Measurements from ENCODE around the gene IGSF9. TPM values are rescaled to one million over a fixed set of nuclear protein-coding genes. Genes with fewer than 3 reads are reported as not detected.
A peak's percentile ranks its signal among the peaks of the same experiment; 100 is the strongest.

IGSF9 gene
- total and polyA plus RNA-seq, 10 of the 15 experiments (the other 5 are each of a cell fraction or from before 2014, with no cell fraction given) = 0.04 to 0.07 TPM; not detected in 8

- ChIA-PET CTCF (interaction anchor here (0.6 to 14.8 kb wide), 45 partner anchors 12 to 760 kb away, joined by 3 to 476 read pairs (median 4); partner anchors contain the start of genes DUSP23, FCRL6, PIGM and SLAMF8), SMC1A (ENCODE audit: uncharacterized antibody, unreplicated experiment) (interaction anchor here (0.6 to 12.2 kb wide), 27 partner anchors 8 to 761 kb away, joined by 3 to 289 read pairs (median 4); partner anchors contain the start of genes FCRL6 and TAGLN2), RAD21 (ENCODE audit: unreplicated experiment) (interaction anchor here (0.7 to 7.6 kb wide), 19 partner anchors 12 to 695 kb away, joined by 3 to 153 read pairs (median 5); partner anchors contain the start of genes DUSP23, FCRL6 and TAGLN2), POLR2A (interaction anchor here (0.6 to 1.2 kb wide), 2 partner anchors 95 to 102 kb away, joined by 4 read pairs; no protein-coding TSS in a partner anchor)
- Histone ChIP-seq H2AFZ (ENCODE audit: control insufficient read depth, low read depth, low read length) (no peak overlapping the region), H3K36me3 (ENCODE audit: control insufficient read depth in 2 of 2, insufficient read depth in 2 of 2, low read length in 1 of 2) (no peaks in the 10 kb centered on the region), H3K27ac (ENCODE audit: control insufficient read depth, insufficient read depth) (no peak overlapping the region), H3K4me3 (no peak overlapping the region), H3K9ac (ENCODE audit: control insufficient read depth, insufficient read depth, low read length) (no peak overlapping the region), H3K4me2 (ENCODE audit: control insufficient read depth, insufficient read depth) (no peak overlapping the region), H3K27me3 (replicated peaks in 1 of 2; ENCODE audit: control insufficient read depth in 2 of 2, insufficient read depth in 2 of 2, low read length in 1 of 2) (0 out of 4 replicates have a peak, but pooled peaks cover 0 to 2% of the 10 kb centered on the region in 2 experiments), H3K4me1 (ENCODE audit: control insufficient read depth, insufficient read depth, low read length) (peaks cover 15% of the 10 kb centered on the region), H3K9me3 (replicated peaks; ENCODE audit: control insufficient read depth, insufficient read depth, low read length) (no peaks in the 10 kb centered on the region), H4K20me1 (ENCODE audit: control insufficient read depth, insufficient read depth) (no peaks in the 10 kb centered on the region), H3K79me2 (ENCODE audit: control insufficient read depth, insufficient read depth, low read length) (no peaks in the 10 kb centered on the region)
- BruUV-seq (replicated peaks) = no TSS peak
- ATAC-seq = no peak
- FAIRE-seq = no peak
- intact Hi-C loops (cut with micrococcal nuclease; ENCODE audit: unreplicated experiment) = no loop called here
- no peak for DNase-seq (ENCODE audit: low read depth, low spot score)
- in situ Hi-C loops (cut with MboI) = loop anchor here (5.0 kb wide), 1 partner anchor 96 kb away; no protein-coding TSS in a partner anchor
- WGBS (ENCODE audit: insufficient coverage, insufficient replicate concordance, low lambda C conversion rate, missing lambda C conversion rate) = 67% methylated on average over 5 of the region's 5 CpGs
- no peak for TF ChIP-seq SIN3A (IDR thresholded peaks at IDR 0.05; ENCODE audit: low read depth, low read length)
- TF ChIP-seq KLF5 (IDR thresholded peaks at IDR 0.05; ENCODE audit: partially characterized antibody) = no peak
- no peak for TF ChIP-seq DPF2 (IDR thresholded peaks at IDR 0.05)
- TF ChIP-seq POU2F2 (IDR thresholded peaks at IDR 0.05; ENCODE audit: borderline replicate concordance, low read depth, low read length) = no peak
- TF ChIP-seq RAD21 (IDR thresholded peaks at IDR 0.05; ENCODE audit: insufficient read depth, low read depth, low read length) = 0 out of 2 replicates have a peak, but pooled peaks have one; percentile 13
- TF ChIP-seq ZNF384 (IDR thresholded peaks at IDR 0.05; ENCODE audit: borderline replicate concordance, low read depth, low read length) = no peak
- no peak for TF ChIP-seq CUX1 (IDR thresholded peaks at IDR 0.05; ENCODE audit: insufficient replicate concordance, low read depth, low read length)
- no peak for TF ChIP-seq SREBF2 (IDR thresholded peaks at IDR 0.05; ENCODE audit: low read length)
- TF ChIP-seq HDGF (IDR thresholded peaks at IDR 0.05) = no peak
- TF ChIP-seq TCF12 (IDR thresholded peaks at IDR 0.05; ENCODE audit: low read depth, low read length) = no peak
- TF ChIP-seq SMAD1 (IDR thresholded peaks at IDR 0.05; ENCODE audit: low read depth, partially characterized antibody) = no peak
- no peak for TF ChIP-seq FOXK2 (IDR thresholded peaks at IDR 0.05)
- no peak for TF ChIP-seq SUPT20H (IDR thresholded peaks at IDR 0.05; ENCODE audit: borderline replicate concordance, control insufficient read depth, low read depth, low read length)
- TF ChIP-seq, protein P1, sequence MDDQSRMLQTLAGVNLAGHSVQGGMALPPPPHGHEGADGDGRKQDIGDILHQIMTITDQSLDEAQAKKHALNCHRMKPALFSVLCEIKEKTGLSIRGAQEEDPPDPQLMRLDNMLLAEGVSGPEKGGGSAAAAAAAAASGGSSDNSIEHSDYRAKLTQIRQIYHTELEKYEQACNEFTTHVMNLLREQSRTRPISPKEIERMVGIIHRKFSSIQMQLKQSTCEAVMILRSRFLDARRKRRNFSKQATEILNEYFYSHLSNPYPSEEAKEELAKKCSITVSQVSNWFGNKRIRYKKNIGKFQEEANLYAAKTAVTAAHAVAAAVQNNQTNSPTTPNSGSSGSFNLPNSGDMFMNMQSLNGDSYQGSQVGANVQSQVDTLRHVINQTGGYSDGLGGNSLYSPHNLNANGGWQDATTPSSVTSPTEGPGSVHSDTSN (IDR thresholded peaks at IDR 0.05; ENCODE audit: insufficient replicate concordance, low read depth, low read length) = no peak
- TF ChIP-seq TCF7 (IDR thresholded peaks at IDR 0.05; ENCODE audit: borderline replicate concordance) = no peak
- peak; percentile 10; the same call in 1 of the 2 replicates for TF ChIP-seq SMC3 (IDR thresholded peaks at IDR 0.05; ENCODE audit: borderline replicate concordance, low read length)
- TF ChIP-seq, protein P2, sequence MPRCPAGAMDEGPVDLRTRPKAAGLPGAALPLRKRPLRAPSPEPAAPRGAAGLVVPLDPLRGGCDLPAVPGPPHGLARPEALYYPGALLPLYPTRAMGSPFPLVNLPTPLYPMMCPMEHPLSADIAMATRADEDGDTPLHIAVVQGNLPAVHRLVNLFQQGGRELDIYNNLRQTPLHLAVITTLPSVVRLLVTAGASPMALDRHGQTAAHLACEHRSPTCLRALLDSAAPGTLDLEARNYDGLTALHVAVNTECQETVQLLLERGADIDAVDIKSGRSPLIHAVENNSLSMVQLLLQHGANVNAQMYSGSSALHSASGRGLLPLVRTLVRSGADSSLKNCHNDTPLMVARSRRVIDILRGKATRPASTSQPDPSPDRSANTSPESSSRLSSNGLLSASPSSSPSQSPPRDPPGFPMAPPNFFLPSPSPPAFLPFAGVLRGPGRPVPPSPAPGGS (IDR thresholded peaks at IDR 0.05; ENCODE audit: borderline replicate concordance, insufficient read depth, low read depth, low read length, poor library complexity, severe bottlenecking) = no peak
Observed at GRCh38 chr1:159892944-159893343, 52.5 kb downstream of the IGSF9 start.
